GM12878 (cell line): ENCODE data around the gene MLN. TPM values are rescaled to one million over a fixed set of nuclear protein-coding genes. Genes with fewer than 3 reads are reported as not detected.

Experiments used
- ATAC-seq: fragments of 200-7000 bp; cut with Tn5 transposase; 3 replicates; pipeline ENCODE4 v1.9.1; 2020; ENCODE audit warnings: mild to moderate bottlenecking, moderate library complexity
- BruUV-seq: library from RNA; stranded (reverse); fragments of 400-500 nt; replicated peaks from 2 replicates; lab custom pipeline; 2021; lab: Mats Ljungman, UMichigan
- CTCF ChIA-PET: fragments of 300-600 bp; sonication (Branson Sonifier 250); formaldehyde crosslinking; extraction: SDS; loops from one replicate; lab custom pipeline; 2021; ENCODE audit warnings: inconsistent platforms; lab: Yijun Ruan, JAX
- POLR2A ChIA-PET: fragments of 350-600 bp; formaldehyde crosslinking; extraction: SDS; loops from one replicate; lab custom pipeline; 2021; ENCODE audit warnings: inconsistent platforms; lab: Charles Lee
- RAD21 ChIA-PET: fragments of 300-600 bp; sonication (Branson Sonifier 250); formaldehyde crosslinking; loops from one replicate; lab custom pipeline; 2023; ENCODE audit warnings: antibody characterized with exemption; ENCODE audit not compliant: unreplicated experiment; lab: Charles Lee
- SMC1A ChIA-PET: fragments of 300-600 bp; sonication (Branson Sonifier 250); formaldehyde crosslinking; loops from one replicate; lab custom pipeline; 2023; ENCODE audit not compliant: unreplicated experiment, uncharacterized antibody; lab: Charles Lee
- DNase-seq: peaks from one replicate; pipeline ENCODE4 v3.0.0-alpha.2; 2011; ENCODE audit warnings: low read depth, low spot score
- FAIRE-seq: peaks from 3 replicates; lab custom pipeline; 2011; peaks lifted over from hg19 to GRCh38; lab: Jason Lieb, UNC
- H2AFZ ChIP-seq: 2 replicates; pipeline ENCODE4 v1.6.0; 2011; ENCODE audit warnings: low read depth, low read length, control low read depth; ENCODE audit not compliant: control insufficient read depth
- H3K27ac ChIP-seq: 2 replicates; pipeline ENCODE4 v1.5.1; 2011; ENCODE audit warnings: control low read depth; ENCODE audit not compliant: control insufficient read depth, insufficient read depth
- H3K27me3 ChIP-seq, 2 experiments: replicated peaks in 1 of 2; 2 replicates each; pipeline versions ENCODE4 v1.6.0 to v1.6.1; 2011; ENCODE audit warnings: low read length in 1 of 2; ENCODE audit not compliant: control insufficient read depth in 2 of 2, insufficient read depth in 2 of 2
- H3K36me3 ChIP-seq, 2 experiments: 2 replicates each; pipeline ENCODE4 v1.5.1; 2011; ENCODE audit warnings: low read length in 1 of 2; ENCODE audit not compliant: control insufficient read depth in 2 of 2, insufficient read depth in 2 of 2
- H3K4me1 ChIP-seq: 2 replicates; pipeline ENCODE4 v1.6.1; 2011; ENCODE audit warnings: mild to moderate bottlenecking, low read length, moderate library complexity, mixed read lengths; ENCODE audit not compliant: control insufficient read depth, insufficient read depth
- H3K4me2 ChIP-seq: 2 replicates; pipeline ENCODE4 v1.6.0; 2011; ENCODE audit warnings: control low read depth; ENCODE audit not compliant: control insufficient read depth, insufficient read depth
- H3K4me3 ChIP-seq: fragments of 200-600 bp; sonication (generic); 2 replicates; pipeline ENCODE4 v1.5.1; 2016
- H3K79me2 ChIP-seq: 2 replicates; pipeline ENCODE4 v1.6.0; 2011; ENCODE audit warnings: low read length; ENCODE audit not compliant: control insufficient read depth, insufficient read depth
- H3K9ac ChIP-seq: 2 replicates; pipeline ENCODE4 v1.8.0; 2011; ENCODE audit warnings: low read length, control low read depth, mixed read lengths; ENCODE audit not compliant: control insufficient read depth, insufficient read depth
- H3K9me3 ChIP-seq: replicated peaks from 3 replicates; pipeline ENCODE4 v1.5.1; 2011; ENCODE audit warnings: mild to moderate bottlenecking, low read length; ENCODE audit not compliant: control insufficient read depth, insufficient read depth
- H4K20me1 ChIP-seq: 2 replicates; pipeline ENCODE4 v1.6.0; 2011; ENCODE audit not compliant: control insufficient read depth, insufficient read depth
- ATF7 ChIP-seq: fragments of 450-650 bp; IDR thresholded peaks from 2 replicates; pipeline ENCODE4 v1.6.1; 2016; ENCODE audit warnings: low read depth, mild to moderate bottlenecking
- BCLAF1 ChIP-seq: fragments of 450-650 bp; IDR thresholded peaks from 2 replicates; pipeline ENCODE4 v1.6.1; 2017; ENCODE audit warnings: antibody characterized with exemption, mild to moderate bottlenecking, moderate library complexity
- BHLHE40 ChIP-seq, 2 experiments: fragments of 450-650 bp in 1 of 2; IDR thresholded peaks; 2 replicates each; pipeline ENCODE4 v1.6.1; 2011 to 2017; ENCODE audit warnings: low read depth in 2 of 2, borderline replicate concordance in 1 of 2, improper control_type of control experiment in 1 of 2, low read length in 1 of 2, mild to moderate bottlenecking in 1 of 2
- CBX3 ChIP-seq: fragments of 200-600 bp; sonication (generic); IDR thresholded peaks from 2 replicates; pipeline ENCODE4 v1.6.1; 2016; ENCODE audit warnings: low read depth, borderline replicate concordance
- E2F4 ChIP-seq: IDR thresholded peaks from 2 replicates; pipeline ENCODE4 v1.6.1; 2012; ENCODE audit warnings: low read depth, low read length, improper control_type of control experiment
- EED ChIP-seq: sonication (generic); IDR thresholded peaks from 2 replicates; pipeline ENCODE4 v1.6.1; 2016; ENCODE audit warnings: antibody characterized with exemption, low read depth
- HDAC6 ChIP-seq: fragments of 200-600 bp; sonication (generic); IDR thresholded peaks from one replicate; pipeline ENCODE4 v1.8.0; 2017; ENCODE audit warnings: antibody characterized with exemption; ENCODE audit not compliant: unreplicated experiment
- MTA2 ChIP-seq: fragments of 450-650 bp; IDR thresholded peaks from 2 replicates; pipeline ENCODE4 v1.6.1; 2016; ENCODE audit warnings: low read depth, mild to moderate bottlenecking, moderate library complexity
- PAX8 ChIP-seq: fragments of 450-650 bp; IDR thresholded peaks from 2 replicates; pipeline ENCODE4 v1.6.1; 2017; ENCODE audit warnings: mild to moderate bottlenecking, moderate library complexity
- POU2F2 ChIP-seq: IDR thresholded peaks from 3 replicates; pipeline ENCODE4 v1.6.1; 2011; ENCODE audit warnings: low read depth, mild to moderate bottlenecking, low read length, borderline replicate concordance
- RB1 ChIP-seq: fragments of 450-650 bp; formaldehyde crosslinking; IDR thresholded peaks from 2 replicates; pipeline ENCODE4 v1.6.1; 2017; ENCODE audit warnings: mild to moderate bottlenecking, borderline replicate concordance
- RELB ChIP-seq: fragments of 450-650 bp; IDR thresholded peaks from 2 replicates; pipeline ENCODE4 v1.6.1; 2017; ENCODE audit warnings: low read depth, mild to moderate bottlenecking, moderate library complexity
- SREBF2 ChIP-seq: IDR thresholded peaks from 2 replicates; pipeline ENCODE4 v1.6.1; 2012; ENCODE audit warnings: mild to moderate bottlenecking, low read length
- ZNF274 ChIP-seq: IDR thresholded peaks from one replicate; pipeline ENCODE4 v1.8.0; 2011; ENCODE audit not compliant: insufficient read length, insufficient read depth
- ZNF687 ChIP-seq: fragments of 450-650 bp; IDR thresholded peaks from 2 replicates; pipeline ENCODE4 v1.6.1; 2017; ENCODE audit warnings: mild to moderate bottlenecking, moderate library complexity
- WGBS: methylation state at CpG from one replicate; pipeline ENCODE4 v1.1.6; 2016; ENCODE audit warnings: low lambda C conversion rate; ENCODE audit not compliant: insufficient replicate concordance, insufficient coverage; ENCODE audit errors: missing lambda C conversion rate; 5-methylcytosine and 5-hydroxymethylcytosine counted together
- in situ Hi-C: fragments of 300-500 bp; cut with MboI; formaldehyde crosslinking; loops from 9 replicates; pipeline ENCODE4 v1.14.3; 2018; ENCODE audit warnings: mixed read lengths
- intact Hi-C: fragments of 100-400 bp; cut with micrococcal nuclease; formaldehyde crosslinking; loops from one replicate; pipeline ENCODE4 v1.14.2; 2022; ENCODE audit not compliant: unreplicated experiment
- polyA plus RNA-seq, 11 experiments: library from polyadenylated mRNA; depleted of rRNA in 4 of 11; unstranded in 6 of 11; stranded (reverse) in 5 of 11; fragments of >200 nt; fragmentation: Nextera tagmentation in 4 of 11; fragmentation: Illumina TruSeq in 1 of 11; extraction: Ambion mirVana in 4 of 11; extraction: Trizol in 1 of 11; gene quantifications; 1 replicate in 1 of 11; 2 replicates in 10 of 11; pipeline versions ENCODE4 v1.2.1 to v1.2.3, GENCODE V29; 2011 to 2016; ENCODE audit warnings: inconsistent platforms in 2 of 11, missing spikeins in 2 of 11, low read depth in 1 of 11
- total RNA-seq, 4 experiments: library from RNA; depleted of rRNA in 3 of 4; stranded (reverse); fragments of >200 nt in 3 of 4; fragmentation: Illumina TruSeq in 1 of 4; extraction: Trizol in 1 of 4; gene quantifications; 2 replicates each; pipeline versions ENCODE4 v1.2.1 to v1.2.3, GENCODE V29; 2013 to 2021

The MLN gene
- total and polyA plus RNA-seq, 10 of the 15 experiments (the other 5 are each of a cell fraction or from before 2014, with no cell fraction given) = not detected

GRCh38 chr6:33845031-33845745 lies 41.4 kb upstream of the MLN start:
- 3% methylated on average over 4 of the region's 4 CpGs for WGBS
- intact Hi-C loops (no loop called here), in situ Hi-C loops (no loop called here)
- Histone ChIP-seq H3K36me3 (no peaks in the 10 kb centered on the region), H3K9ac (no peak overlapping the region), H3K27ac (no peak overlapping the region), H2AFZ (no peak overlapping the region), H3K79me2 (no peaks in the 10 kb centered on the region), H3K9me3 (no peaks in the 10 kb centered on the region), H3K4me3 (no peak overlapping the region), H3K27me3 (peaks cover 0 to under 1% of the 10 kb centered on the region in 2 experiments; a peak in 3 of 4 replicates), H4K20me1 (no peaks in the 10 kb centered on the region), H3K4me1 (peaks cover 5% of the 10 kb centered on the region), H3K4me2 (no peak overlapping the region)
- ChIA-PET SMC1A (no interaction called here), POLR2A (no interaction called here), CTCF (no interaction called here), RAD21 (no interaction called here)
- ATAC-seq = no peak
- BruUV-seq = no TSS peak
- no peak for FAIRE-seq
- no peak for DNase-seq
- no peak for TF ChIP-seq ZNF687
- TF ChIP-seq EED = no peak
- TF ChIP-seq BHLHE40 (IDR thresholded peaks at IDR 0.05; ENCODE audit: borderline replicate concordance in 1 of 2, low read depth in 2 of 2, low read length in 1 of 2) = no peak
- TF ChIP-seq ATF7 = no peak
- TF ChIP-seq CBX3 = no peak
- TF ChIP-seq MTA2 = no peak
- no peak for TF ChIP-seq PAX8
- TF ChIP-seq ZNF274 = no peak
- no peak for TF ChIP-seq RELB
- TF ChIP-seq POU2F2 = no peak
- no peak for TF ChIP-seq E2F4
- TF ChIP-seq BCLAF1 = no peak
- TF ChIP-seq RB1 = no peak
- no peak for TF ChIP-seq SREBF2
- no peak for TF ChIP-seq HDAC6
